ENCODE results near the gene DAND5. TPM values are rescaled to one million over a fixed set of nuclear protein-coding genes. Genes with fewer than 3 reads are reported as not detected.
A peak's percentile ranks its signal among the peaks of the same experiment; 100 is the strongest.

Gene DAND5
- total and polyA plus RNA-seq, 2 of the 13 experiments (the other 11 are each of a cell fraction or from before 2014, with no cell fraction given), result 0.04 TPM; not detected in 1

DNA sequence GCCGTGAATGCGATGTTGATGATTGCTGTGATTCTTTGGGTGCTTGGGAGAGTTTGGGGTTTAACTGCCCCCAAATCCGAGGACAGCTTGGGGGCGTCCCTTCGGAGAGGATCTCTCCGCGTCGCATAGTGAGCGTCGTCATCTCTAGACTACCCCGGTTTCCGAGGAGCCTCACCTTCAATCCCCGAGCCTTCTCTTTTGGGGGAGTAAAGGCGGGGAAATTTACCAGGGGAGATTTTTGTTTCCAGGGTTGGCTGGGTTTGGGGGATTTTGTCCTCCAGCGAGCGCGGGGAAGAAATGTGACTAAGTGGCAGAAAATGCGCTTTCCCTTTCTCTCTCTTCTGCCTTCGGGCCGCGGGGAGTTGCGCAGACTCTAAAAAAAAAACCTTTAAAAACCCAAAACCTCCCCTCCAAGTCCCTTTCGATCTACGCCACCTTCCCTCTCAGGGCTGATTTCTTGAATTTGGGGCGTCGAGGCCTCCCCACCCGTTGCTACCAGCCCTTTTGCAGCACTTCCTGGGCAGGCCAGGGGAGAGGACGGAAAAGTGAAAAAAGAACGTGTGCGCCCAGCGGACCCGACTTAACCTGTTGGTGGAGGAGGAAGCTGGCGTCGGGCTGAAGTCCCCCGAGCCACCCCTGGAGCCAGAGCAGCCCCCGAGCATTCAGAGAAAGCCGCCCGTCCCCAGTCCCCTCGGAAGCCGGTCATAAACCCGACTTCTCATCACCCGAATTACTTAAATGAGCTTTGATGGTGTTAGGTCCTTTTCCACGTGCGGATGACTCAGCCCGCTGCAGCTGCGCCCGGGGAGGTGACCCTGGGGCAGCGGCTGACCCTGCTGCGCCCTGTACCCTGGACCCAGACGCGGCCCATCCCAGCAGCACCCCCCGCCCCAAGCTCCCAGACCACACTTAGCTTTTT lies 43.6 kb downstream of the DAND5 start (continued):
- TF ChIP-seq, protein P1, sequence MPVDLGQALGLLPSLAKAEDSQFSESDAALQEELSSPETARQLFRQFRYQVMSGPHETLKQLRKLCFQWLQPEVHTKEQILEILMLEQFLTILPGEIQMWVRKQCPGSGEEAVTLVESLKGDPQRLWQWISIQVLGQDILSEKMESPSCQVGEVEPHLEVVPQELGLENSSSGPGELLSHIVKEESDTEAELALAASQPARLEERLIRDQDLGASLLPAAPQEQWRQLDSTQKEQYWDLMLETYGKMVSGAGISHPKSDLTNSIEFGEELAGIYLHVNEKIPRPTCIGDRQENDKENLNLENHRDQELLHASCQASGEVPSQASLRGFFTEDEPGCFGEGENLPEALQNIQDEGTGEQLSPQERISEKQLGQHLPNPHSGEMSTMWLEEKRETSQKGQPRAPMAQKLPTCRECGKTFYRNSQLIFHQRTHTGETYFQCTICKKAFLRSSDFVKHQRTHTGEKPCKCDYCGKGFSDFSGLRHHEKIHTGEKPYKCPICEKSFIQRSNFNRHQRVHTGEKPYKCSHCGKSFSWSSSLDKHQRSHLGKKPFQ (CRISPR knock-in tag; IDR thresholded peaks at IDR 0.05; ENCODE audit: insufficient replicate concordance), result no peak
- TF ChIP-seq CENPX (CRISPR knock-in tag; IDR thresholded peaks at IDR 0.05) (no peak), MEIS1 (CRISPR knock-in tag; IDR thresholded peaks at IDR 0.05; ENCODE audit: borderline replicate concordance) (peak; percentile 70; the same call in 1 of the 2 replicates), ZSCAN30 (CRISPR knock-in tag; IDR thresholded peaks at IDR 0.05) (no peak), ZNF143 (CRISPR knock-in tag; IDR thresholded peaks at IDR 0.05) (no peak), SMARCC2 (IDR thresholded peaks at IDR 0.05) (no peak), ZNF354B (CRISPR knock-in tag; IDR thresholded peaks at IDR 0.05) (no peak), ZNF720 (CRISPR knock-in tag; IDR thresholded peaks at IDR 0.05) (no peak), ZNF761 (CRISPR knock-in tag; conservative IDR thresholded peaks at IDR 0.05) (no peak), TEAD3 (CRISPR knock-in tag; optimal IDR thresholded peaks at IDR 0.05; ENCODE audit: borderline replicate concordance) (peak; percentile 14), ZBTB8A (CRISPR knock-in tag; IDR thresholded peaks at IDR 0.05; ENCODE audit: borderline replicate concordance, low read depth) (no peak), JUND (CRISPR knock-in tag; IDR thresholded peaks at IDR 0.05) (peak; percentile 88), NFATC3 (CRISPR knock-in tag; IDR thresholded peaks at IDR 0.05) (no peak), JUN (CRISPR knock-in tag; IDR thresholded peaks at IDR 0.05) (peak; percentile 75; the same call in 1 of the 2 replicates), ZFY (CRISPR knock-in tag; IDR thresholded peaks at IDR 0.05) (no peak)
- TF ChIP-seq, protein P2, sequence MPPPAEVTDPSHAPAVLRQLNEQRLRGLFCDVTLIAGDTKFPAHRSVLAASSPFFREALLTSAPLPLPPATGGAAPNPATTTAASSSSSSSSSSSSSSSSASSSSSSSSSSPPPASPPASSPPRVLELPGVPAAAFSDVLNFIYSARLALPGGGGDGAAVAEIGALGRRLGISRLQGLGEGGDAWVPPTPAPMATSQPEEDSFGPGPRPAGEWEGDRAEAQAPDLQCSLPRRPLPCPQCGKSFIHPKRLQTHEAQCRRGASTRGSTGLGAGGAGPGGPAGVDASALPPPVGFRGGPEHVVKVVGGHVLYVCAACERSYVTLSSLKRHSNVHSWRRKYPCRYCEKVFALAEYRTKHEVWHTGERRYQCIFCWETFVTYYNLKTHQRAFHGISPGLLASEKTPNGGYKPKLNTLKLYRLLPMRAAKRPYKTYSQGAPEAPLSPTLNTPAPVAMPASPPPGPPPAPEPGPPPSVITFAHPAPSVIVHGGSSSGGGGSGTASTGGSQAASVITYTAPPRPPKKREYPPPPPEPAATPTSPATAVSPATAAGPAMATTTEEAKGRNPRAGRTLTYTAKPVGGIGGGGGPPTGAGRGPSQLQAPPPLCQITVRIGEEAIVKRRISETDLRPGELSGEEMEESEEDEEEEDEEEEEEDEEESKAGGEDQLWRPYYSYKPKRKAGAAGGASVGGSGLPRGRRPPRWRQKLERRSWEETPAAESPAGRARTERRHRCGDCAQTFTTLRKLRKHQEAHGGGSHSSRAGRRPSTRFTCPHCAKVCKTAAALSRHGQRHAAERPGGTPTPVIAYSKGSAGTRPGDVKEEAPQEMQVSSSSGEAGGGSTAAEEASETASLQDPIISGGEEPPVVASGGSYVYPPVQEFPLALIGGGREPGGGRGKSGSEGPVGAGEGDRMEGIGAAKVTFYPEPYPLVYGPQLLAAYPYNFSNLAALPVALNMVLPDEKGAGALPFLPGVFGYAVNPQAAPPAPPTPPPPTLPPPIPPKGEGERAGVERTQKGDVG (CRISPR knock-in tag; IDR thresholded peaks at IDR 0.05; ENCODE audit: borderline replicate concordance), result no peak
- TF ChIP-seq, protein P3, sequence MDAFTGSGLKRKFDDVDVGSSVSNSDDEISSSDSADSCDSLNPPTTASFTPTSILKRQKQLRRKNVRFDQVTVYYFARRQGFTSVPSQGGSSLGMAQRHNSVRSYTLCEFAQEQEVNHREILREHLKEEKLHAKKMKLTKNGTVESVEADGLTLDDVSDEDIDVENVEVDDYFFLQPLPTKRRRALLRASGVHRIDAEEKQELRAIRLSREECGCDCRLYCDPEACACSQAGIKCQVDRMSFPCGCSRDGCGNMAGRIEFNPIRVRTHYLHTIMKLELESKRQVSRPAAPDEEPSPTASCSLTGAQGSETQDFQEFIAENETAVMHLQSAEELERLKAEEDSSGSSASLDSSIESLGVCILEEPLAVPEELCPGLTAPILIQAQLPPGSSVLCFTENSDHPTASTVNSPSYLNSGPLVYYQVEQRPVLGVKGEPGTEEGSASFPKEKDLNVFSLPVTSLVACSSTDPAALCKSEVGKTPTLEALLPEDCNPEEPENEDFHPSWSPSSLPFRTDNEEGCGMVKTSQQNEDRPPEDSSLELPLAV (CRISPR knock-in tag; conservative IDR thresholded peaks at IDR 0.05; ENCODE audit: low read depth), result no peak

All from HepG2 (cell line).